ENCODE measurements around the gene CPVL. TPM values are rescaled to one million over a fixed set of nuclear protein-coding genes. Genes with fewer than 3 reads are reported as not detected.
"Not testable (repeated sequence)": the region's sequence is repeated elsewhere in the genome, so short reads cannot be mapped to it uniquely, and the experiment has no call there.

Gene CPVL
- total RNA-seq, 1 donor from 2014 or later = 0.62 TPM

DNA sequence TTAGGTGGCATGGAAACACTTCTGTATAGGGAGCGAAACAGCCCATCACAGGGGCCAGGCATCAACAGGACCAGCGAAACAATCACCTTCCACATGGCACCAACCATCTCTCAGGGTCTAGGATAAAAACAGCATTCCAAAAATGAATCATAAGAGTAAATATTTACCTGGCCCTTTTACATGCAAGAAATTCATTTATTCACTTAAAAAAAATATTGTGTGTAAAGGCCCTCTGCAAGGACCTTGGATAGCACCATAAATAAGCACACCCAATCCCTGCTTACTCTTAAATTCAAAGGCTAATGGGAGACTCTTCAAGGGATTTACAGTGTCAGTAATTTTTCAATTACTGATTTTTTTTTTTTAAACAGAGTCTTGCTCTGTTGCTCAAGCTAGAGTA is 25.4 kb downstream of the CPVL start:
- DNase-seq (ENCODE audit: low read depth) = no peak

DNA sequence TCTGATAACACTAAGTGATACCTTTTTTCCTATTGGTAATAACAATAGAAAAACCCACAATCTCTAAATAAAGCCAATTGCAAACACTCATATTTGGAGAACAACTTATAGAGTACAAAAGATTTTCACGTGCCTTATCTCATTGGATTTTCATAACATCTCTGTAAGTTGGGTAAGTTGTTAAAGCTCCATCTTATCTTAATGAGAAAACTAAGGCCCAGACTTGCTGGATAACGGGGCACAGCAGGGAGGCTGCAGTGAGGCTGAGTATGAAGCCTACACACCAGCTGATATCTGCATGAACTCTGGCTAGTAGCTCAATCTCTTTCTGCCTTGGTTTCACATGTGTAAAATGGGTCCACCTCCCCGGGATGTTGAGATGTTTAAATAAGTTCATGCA is 26.8 kb downstream of the CPVL start:
- DNase-seq (ENCODE audit: low read depth) = no peak

DNA sequence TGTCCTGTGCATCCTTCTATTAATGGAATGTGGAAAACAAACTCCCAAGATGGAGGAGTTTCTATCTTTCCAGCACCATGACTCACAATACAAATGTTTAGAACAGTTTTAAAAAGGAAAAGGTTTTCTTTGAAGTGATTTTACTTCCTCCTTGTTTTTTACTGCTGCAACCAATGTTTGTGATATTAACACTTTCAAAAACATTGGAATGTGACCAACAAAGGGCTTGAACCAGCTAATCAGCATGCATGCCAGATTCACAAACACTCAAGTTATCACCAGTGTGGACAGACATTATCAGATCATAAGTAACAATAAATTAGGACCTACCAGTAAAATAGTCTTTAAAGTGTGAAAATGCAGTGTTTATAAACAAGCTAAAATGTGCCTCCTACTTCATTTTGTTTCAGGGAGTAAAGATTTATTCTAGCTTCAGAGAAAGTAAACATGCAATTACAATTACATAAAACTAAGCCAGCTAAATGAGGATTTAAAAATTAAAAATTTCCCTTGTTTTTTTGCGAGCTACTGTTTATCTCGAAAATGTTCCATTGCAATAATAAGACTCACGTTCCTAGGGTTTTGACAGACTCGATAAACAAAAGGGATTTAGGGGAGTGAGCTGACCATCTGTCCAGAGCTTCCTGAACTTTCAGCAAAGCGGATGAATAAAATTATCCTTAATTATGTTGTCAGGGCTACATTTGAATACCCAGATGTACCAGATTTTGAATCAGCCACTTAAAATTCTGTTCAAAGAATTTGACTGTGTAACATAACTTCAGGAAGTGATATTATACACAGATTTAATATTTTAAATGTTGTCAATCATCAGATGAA is 29.8 kb downstream of the CPVL start:
- DNase-seq (ENCODE audit: low read depth) = no peak

DNA sequence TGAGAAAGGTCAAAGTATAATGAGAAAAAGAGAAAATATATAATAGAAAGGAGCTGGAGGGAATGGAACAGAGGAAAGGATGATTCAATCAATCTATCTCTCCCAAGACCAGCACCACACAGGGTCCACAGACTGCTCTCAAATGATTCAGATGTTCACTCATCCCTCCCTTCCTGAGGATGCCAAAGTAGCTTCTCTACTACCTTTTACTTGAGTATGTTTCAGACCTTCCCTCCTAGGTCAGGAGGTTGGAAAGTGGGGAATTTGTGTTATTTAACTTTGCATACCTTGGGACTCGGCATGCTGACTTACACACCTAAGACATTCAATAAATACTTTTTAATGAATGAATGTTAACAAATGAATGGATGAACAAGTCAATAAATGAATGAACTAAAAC is 30.6 kb downstream of the CPVL start:
- no peak for DNase-seq (ENCODE audit: low read depth)

DNA sequence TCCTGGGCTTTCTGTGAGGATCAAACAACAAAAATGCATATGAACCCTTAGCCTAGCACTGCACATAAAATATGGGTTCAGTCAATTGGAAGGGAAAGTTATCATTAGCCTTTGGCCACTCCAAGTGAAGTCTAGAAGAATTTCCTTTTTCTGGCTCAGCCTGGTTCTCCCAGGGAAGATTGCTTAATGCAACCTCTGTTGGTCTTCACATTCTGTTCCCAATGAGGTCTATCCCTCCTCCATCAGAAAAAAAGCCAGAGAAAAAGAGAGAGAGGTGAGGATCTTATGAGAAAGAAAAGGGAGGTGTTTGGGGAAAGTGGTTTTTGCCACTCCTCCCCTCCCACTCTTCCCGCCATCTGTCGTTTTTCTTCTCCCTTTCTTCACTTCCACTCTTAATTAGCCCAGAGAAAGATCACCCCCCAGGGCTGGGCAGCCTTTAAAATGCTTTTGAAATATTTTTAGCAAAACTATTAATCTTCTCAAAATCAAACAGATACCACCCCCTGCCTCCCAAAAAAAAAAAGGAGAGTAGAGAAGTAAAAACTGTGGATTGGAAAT is 31.1 kb downstream of the CPVL start:
- DNase-seq (ENCODE audit: low read depth) = no peak

DNA sequence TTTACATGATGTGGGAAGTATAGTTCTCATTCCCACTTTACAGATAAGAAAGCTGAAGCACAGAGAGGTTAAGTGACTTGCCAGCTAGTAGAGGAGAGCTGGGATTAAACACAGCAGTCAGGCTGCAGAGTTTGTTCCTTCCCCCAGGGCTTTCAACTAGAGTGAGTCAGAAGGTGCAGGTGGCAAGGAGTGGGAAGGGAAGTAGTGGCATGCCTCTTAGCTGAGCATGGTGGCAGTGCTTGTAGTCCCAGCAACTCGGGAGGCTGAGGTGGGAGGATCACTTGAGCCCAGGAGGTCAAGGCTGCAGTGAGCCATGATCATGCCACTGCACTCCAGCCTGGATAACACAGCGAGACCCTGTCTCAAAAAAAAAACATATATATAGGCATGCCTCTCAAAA is 32.1 kb downstream of the CPVL start:
- not testable (repeated sequence) for DNase-seq (ENCODE audit: low read depth)

DNA sequence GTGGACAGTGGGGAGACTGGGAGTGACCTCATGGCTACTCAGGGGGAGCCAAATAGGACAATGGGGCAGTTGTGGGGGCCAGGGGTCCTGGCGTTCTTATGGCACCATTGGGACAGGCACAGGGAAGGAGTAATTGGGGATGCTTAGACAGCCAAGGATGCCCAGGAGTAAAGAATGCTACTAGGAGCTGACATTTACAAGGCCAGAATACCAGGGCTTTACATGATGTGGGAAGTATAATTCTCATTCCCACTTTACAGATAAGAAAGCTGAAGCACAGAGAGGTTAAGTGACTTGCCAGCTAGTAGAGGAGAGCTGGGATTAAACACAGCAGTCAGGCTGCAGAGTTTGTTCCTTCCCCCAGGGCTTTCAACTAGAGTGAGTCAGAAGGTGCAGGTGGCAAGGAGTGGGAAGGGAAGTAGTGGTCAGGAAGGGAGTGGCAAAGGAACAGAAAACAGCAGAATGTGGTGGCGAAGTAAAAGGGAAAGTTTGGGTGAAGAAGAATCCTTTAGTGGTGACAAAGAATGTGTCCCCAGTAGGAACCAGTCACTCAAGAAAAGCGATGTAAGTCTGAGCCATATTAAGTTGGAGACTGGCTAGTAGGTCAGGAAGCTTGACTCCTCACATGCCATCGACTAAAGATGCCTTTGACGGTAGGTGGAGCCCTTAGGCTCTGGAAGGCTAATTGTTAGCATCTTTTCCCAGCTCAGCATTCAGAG is 32.8 kb downstream of the CPVL start:
- DNase-seq (ENCODE audit: low read depth) = peak; percentile 42

DNA sequence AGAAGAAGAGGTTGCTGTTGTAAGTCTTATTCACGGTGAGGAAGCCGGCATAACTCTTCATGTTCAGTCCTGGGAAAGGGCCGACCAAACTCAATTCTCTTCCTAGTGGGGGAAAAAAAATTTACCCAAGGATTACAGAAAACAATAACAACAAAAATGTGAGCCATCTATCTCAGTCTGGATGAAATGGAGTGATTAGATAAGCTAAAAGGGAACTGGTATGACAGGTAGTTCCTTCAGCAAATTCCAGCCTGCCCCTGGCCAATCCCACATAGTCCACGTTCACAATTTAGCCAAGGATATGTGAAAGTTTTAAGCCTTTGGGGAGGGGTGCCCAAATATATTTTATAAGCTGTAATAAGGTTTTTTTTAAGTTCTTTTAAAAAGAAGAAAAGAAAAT is 33.6 kb downstream of the CPVL start:
- no peak for DNase-seq (ENCODE audit: low read depth)

DNA sequence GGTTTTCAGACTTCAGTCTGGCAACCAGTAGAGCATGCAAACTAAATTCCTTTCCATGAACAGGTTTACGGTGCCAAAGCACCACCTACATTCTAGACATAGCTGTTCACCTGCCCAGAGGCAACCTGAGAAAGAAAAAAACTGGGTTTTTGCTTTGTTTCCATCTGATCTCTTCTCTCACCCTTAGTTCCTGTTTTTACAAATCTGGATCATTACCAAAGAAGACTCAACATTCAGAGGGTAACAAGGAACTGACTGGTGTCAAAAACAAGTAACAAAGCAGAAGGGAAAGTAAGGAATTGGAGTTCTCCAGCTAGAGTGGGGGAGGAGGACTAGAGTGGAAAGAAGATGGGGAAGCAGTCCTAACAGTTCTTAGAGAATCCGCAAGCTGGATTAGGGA is 36.4 kb downstream of the CPVL start:
- no peak for DNase-seq (ENCODE audit: low read depth)

DNA sequence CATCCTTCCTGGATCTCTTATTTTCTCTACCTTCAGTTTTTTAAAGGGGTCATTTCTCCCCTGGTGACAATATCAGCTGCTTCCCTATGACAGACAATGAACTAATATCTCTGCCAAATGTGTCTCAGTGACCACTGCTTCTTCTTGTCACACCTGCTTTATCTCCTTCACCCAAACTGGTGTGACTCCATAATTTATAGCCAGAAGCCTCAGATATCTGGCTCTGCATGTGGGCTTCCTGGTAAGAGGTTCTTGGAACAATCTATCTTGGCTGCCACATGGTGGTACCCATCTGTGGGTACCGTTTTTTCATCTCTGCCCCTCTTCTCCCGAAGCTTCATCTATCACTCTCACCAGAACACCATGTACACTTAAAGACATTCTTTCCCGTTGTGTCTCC is 37.0 kb downstream of the CPVL start:
- DNase-seq (ENCODE audit: low read depth) = no peak

DNA sequence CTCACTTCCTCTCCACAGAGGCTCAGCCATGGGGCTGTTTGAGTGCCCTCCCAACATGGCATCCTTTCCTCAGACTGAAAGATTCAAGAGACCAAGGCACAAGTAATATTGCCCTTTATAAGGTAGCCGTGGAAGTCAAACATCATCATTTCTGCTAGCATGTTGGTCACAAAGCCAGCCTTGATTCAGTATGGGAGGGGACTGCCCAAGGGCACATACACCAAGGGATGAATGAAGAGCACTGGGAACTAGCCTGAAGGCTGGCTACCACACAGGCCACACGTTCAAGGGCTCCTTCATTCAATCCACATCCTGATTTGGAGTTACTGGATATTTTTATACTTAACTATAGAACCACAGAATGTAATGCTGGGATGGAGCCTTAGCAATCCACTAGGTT is 39.3 kb downstream of the CPVL start:
- DNase-seq (ENCODE audit: low read depth) = no peak

DNA sequence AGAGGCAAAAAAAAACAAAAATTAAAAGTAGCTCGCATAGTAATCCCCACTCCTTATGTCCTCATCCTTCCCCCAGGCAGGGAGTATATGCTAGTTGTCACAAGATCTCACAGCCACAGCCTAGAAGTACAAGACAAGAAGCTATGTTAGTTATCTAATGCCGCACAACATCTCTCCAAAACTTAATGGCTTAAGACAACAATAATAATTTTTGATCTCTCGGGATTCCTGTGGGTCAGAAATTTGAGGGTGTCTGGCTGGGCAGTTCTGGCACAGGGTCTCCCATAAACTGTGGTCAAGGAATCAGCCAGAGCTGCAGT is 39.7 kb downstream of the CPVL start:
- no peak for DNase-seq (ENCODE audit: low read depth)

DNA sequence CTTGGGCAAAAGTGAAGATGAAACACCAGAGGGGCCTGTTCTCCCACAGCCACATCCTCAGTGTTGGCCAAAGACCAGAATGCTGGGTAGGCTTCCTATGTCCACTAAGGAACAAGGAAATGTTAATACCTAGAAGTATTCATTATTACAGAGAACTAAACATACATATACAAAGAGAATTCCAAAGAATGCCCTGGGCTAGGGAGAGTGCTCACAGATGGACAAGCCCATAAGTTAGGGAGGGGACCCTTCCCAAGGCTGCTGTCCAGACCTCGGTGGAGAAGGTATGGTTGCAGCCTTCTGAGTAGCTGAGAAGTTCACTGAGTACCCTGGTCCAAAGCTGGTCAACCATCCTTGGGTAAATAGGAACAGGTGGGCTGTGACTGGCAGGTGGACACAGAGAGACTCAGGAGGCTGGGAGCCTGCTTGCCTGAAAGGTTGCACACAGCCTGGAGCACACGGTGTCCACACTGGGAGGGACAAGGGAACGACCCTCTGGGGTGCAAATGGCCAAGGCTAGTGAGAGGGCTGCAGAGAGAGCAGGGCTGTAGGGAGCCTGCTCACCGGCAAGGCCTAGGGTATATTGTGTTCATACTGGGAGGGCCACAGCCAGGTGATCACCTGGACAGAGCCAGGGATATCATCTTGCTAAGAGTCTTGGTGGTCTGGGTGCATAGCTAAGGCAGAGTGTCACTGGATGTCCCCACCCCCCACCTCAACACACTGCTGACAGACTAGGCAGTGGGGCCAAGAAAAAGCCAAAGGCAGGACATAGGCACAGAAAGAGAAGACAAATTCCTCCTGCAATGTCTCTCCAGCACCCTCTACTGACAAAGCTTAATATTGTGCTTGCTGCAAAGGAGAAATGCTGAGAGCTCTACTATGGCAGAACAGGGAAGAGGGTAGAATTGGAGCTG is 40.3 kb downstream of the CPVL start:
- DNase-seq (ENCODE audit: low read depth) = peak; percentile 85

DNA sequence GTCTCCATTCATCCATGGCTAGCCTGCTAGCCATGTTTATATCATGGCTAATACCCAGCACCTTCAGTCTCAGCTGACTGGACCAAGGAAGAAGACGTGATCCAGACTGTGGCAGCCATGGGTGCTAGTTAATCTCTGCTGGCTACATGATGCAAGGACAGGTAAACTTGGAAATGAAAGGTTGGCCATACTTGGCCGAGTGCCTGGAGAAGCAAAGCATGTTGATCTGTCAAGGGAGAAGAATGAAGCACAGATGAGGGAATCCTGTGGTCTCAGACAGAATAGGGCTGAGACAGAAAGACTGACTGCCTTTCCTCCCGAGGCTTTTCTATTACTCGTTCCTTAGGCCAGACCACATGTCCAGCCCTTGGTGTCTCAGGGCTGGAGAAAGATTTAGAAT is 41.1 kb downstream of the CPVL start:
- DNase-seq (ENCODE audit: low read depth) = no peak

DNA sequence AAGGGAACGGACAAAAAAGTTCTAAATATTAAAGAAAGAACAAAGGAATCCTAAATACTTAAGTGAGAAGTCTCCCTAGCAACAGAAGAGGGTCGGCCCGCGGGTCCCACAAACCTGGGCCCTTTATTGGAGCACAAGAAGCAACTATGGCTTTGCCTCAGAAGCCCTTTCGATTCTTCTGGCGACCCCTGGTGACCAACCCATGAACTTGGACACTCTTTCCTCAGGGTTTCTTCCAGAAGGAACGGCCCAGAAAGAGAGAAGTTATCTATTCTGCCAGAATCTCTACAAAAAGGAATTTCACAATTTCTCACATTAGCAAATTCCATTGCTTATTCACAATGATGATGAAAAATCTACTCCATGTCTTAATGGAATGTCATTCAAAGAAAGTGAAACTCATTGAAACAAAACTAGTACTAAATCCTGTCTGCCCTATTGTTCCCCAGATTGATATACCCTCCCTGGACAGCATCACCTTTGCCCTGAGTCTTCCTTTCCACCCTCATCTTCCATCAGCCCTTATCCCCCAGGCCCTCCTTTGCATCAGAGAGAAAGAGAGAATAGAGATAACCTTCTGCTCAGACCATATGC is 43.7 kb downstream of the CPVL start:
- peak; percentile 81 for DNase-seq (ENCODE audit: low read depth)

DNA sequence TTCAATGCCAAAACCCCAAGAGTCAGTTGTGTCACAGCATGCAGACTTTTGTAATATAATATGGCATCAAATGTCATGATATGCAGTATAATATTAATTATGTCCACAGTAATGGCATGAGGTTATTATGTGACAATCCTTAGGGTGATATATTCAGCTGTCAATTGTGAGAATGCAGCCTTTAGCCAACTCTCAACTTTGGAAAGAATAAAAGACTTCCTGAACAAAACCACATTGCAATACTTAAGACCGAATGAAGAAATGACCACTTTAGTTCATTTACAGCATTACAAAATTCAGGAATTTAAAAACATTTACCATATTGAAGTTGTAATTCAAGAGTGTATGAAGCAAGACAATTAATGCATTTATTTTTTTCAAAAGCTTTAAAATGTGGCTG is 45.4 kb downstream of the CPVL start:
- no peak for DNase-seq (ENCODE audit: low read depth)

DNA sequence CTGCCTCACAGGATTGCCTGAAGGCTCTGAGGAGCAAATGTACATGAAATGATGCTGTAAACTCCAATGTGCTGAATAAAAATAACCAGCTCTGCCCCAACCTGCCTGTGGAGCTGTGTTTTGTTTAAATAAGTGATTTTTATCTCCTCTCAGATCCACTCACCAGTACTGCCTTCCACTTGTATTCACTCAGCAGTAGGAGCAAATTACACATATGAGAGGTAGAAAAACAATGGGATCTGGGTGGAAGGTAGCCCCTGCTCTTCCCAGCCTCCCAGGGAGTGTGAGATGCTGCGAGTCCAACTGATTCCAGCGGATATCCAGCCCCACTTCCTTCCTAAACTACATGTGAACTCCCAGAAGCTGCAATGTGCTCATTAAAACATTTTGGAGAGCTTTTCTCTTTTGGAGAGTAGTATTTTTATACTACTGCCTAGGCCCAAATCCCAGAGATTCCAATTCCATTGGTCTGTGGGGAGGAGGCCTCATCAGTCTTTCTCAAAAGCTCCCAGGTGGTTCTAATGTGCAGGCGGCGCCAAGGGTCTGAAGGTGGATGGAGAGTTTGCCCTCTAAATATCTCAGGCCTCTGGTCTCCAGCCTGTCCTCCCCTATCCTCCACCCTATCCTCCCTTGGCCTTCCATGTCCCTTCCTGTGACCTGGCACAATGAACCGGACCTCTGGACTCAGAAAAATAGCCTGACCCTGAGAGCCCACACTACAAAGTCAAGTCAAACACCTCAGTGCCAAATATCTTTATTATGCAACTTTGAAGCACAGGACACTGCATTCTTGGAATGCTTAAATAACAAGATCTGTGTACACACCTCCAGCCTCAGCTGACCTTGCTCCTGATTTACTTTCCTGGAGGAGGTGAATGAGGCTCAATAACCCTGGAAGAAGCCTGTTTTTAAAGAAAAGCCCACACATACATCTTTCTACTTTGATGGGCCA is 46.2 kb downstream of the CPVL start:
- no peak for DNase-seq (ENCODE audit: low read depth)

DNA sequence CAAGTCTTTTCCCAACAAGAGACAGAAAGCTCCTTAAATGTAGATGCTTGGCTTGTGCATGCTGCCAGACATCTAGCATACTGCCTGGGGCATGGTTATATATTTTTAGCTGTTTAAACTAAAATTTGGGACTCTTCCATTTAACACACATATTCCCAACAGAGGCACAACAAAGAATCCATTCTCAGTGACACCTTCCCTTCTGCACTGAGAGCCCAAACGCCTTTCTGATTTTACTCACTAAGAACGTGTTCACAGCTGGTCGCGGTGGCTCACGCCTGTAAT is 49.9 kb downstream of the CPVL start:
- no peak for DNase-seq (ENCODE audit: low read depth)

DNA sequence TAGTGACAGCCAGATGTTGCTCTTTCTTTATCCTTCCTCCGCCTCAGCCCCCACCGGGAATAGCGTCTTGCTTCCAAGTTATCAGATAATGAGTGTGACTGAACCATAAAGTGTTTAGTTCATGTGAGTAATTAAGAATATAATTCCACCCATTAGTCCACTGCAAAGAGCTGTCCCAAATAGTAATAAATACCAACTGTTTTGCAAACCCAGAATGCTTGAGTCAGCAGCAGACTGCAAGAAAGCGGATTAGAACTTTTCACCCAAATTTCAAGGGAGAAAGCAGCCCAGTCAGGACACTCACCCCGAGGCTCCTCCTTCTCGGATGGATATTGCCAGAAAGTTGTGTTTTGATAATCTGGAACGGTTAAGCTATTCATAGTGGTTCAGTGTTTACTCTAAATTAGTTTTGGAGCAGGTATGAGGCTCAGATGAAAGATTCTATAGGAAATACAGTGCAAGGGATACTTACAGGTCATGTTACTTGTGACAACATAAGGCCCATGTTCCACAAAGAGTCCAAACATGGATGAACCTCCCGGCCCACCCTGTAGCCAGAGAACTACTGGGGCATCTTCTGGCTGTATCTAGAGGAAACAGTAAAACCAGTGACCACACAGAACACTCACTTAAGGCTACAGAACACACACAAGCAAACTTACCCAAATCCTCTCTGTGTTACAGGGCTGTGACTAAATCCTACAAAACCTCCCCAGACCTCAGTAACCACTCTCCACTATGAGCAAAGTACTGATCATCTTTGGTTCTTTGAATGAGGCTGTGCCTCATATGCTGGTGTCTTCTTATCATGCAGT is 50.5 kb downstream of the CPVL start:
- DNase-seq (ENCODE audit: low read depth) = no peak

Measured in myocyte (in vitro differentiated cells).